ENCODE data around the gene DCAF6.
A peak's percentile ranks its signal among the peaks of the same experiment; 100 is the strongest.
"Not testable (repeated sequence)": the region's sequence is repeated elsewhere in the genome, so short reads cannot be mapped to it uniquely, and the experiment has no call there.

Gene DCAF6

GRCh38 chr1:167936068-167936929 lies at the start of gene DCAF6:
TSS of gene DCAF6 (plus strand) at chr1:167936683. CDS start at chr1:167936912, 229 bp downstream.
- peaks cover 37% of the 10 kb centered on the region for H3K4me1 ChIP-seq
- peak within 1 kb of the TSS; percentile 91 for H3K9ac ChIP-seq
- H3K27ac ChIP-seq = peak within 1 kb of the TSS; percentile 95
- peaks cover 17% of the 10 kb centered on the region for H4K20me1 ChIP-seq
- H3K4me3 ChIP-seq = peak within 1 kb of the TSS; percentile 89
- peak; percentile 97 for TF ChIP-seq Cebpa-rat (IDR thresholded peaks at IDR 0.05)
- H3K27me3 ChIP-seq = no peaks in the 10 kb centered on the region
- no peaks in the 10 kb centered on the region for H3K9me3 ChIP-seq
- no peaks in the 10 kb centered on the region for H3K36me3 ChIP-seq
- peak within 1 kb of the TSS; percentile 84 for H3K4me2 ChIP-seq

- not testable (repeated sequence) for H3K4me1 ChIP-seq, H3K9me3 ChIP-seq, H3K36me3 ChIP-seq, H3K9ac ChIP-seq, H3K4me2 ChIP-seq, H4K20me1 ChIP-seq, H3K4me3 ChIP-seq, H3K27me3 ChIP-seq, H3K27ac ChIP-seq
Observed at GRCh38 chr1:167887187-167887586, 49.3 kb upstream of the DCAF6 start.

GRCh38 chr1:167890400-167890799 lies 46.1 kb upstream of the DCAF6 start:
- H4K20me1 ChIP-seq = no peaks in the 10 kb centered on the region
- TF ChIP-seq Cebpa-rat (IDR thresholded peaks at IDR 0.05) = no peak
- no peak overlapping the region for H3K27ac ChIP-seq
- no peak overlapping the region for H3K4me3 ChIP-seq
- H3K9me3 ChIP-seq = 0 out of 2 replicates have a peak, but pooled peaks cover 9% of the 10 kb centered on the region
- H3K4me1 ChIP-seq = peaks cover 9% of the 10 kb centered on the region
- no peak overlapping the region for H3K9ac ChIP-seq
- H3K27me3 ChIP-seq = no peaks in the 10 kb centered on the region
- H3K4me2 ChIP-seq = no peak overlapping the region
- H3K36me3 ChIP-seq = no peaks in the 10 kb centered on the region

GRCh38 chr1:167893798-167894197 lies 42.7 kb upstream of the DCAF6 start:
- H3K4me2 ChIP-seq = no peak overlapping the region
- TF ChIP-seq Cebpa-rat (IDR thresholded peaks at IDR 0.05) = no peak
- H3K36me3 ChIP-seq = no peaks in the 10 kb centered on the region
- no peak overlapping the region for H3K9ac ChIP-seq
- no peaks in the 10 kb centered on the region for H3K27me3 ChIP-seq
- no peaks in the 10 kb centered on the region for H4K20me1 ChIP-seq
- no peak overlapping the region for H3K4me3 ChIP-seq
- no peaks in the 10 kb centered on the region for H3K9me3 ChIP-seq
- no peak overlapping the region for H3K27ac ChIP-seq
- peaks cover 9% of the 10 kb centered on the region for H3K4me1 ChIP-seq

- Histone ChIP-seq H3K9me3 (no peaks in the 10 kb centered on the region), H3K9ac (no peak overlapping the region)
- no peak for TF ChIP-seq Cebpa-rat (IDR thresholded peaks at IDR 0.05)
Observed at GRCh38 chr1:167898578-167899222, 37.8 kb upstream of the DCAF6 start.

GRCh38 chr1:167899253-167899681 lies 37.2 kb upstream of the DCAF6 start:
- no peak overlapping the region for H3K4me2 ChIP-seq
- H3K4me3 ChIP-seq = no peak overlapping the region
- H3K9ac ChIP-seq = no peak overlapping the region
- no peaks in the 10 kb centered on the region for H4K20me1 ChIP-seq
- no peak for TF ChIP-seq Cebpa-rat (IDR thresholded peaks at IDR 0.05)
- no peaks in the 10 kb centered on the region for H3K27me3 ChIP-seq
- no peaks in the 10 kb centered on the region for H3K9me3 ChIP-seq
- no peaks in the 10 kb centered on the region for H3K36me3 ChIP-seq
- H3K4me1 ChIP-seq = peaks cover 12% of the 10 kb centered on the region; the same call in 1 of the 2 replicates
- H3K27ac ChIP-seq = no peak overlapping the region

More at GRCh38 chr1:167898578-167899222, 37.8 kb upstream of the DCAF6 start:
- H4K20me1 ChIP-seq = no peaks in the 10 kb centered on the region
- no peaks in the 10 kb centered on the region for H3K36me3 ChIP-seq
- H3K4me3 ChIP-seq = no peak overlapping the region
- H3K27ac ChIP-seq = no peak overlapping the region
- no peak overlapping the region for H3K4me2 ChIP-seq
- no peaks in the 10 kb centered on the region for H3K27me3 ChIP-seq
- H3K4me1 ChIP-seq = peaks cover 12% of the 10 kb centered on the region; the same call in 1 of the 2 replicates

- no peaks in the 10 kb centered on the region for H3K36me3 ChIP-seq
- H3K4me2 ChIP-seq = no peak overlapping the region
- H3K9ac ChIP-seq = no peak overlapping the region
- peaks cover 12% of the 10 kb centered on the region; the same call in 1 of the 2 replicates for H3K4me1 ChIP-seq
- H3K4me3 ChIP-seq = no peak overlapping the region
- H3K27me3 ChIP-seq = no peaks in the 10 kb centered on the region
- no peak for TF ChIP-seq Cebpa-rat (IDR thresholded peaks at IDR 0.05)
- no peaks in the 10 kb centered on the region for H4K20me1 ChIP-seq
- no peak overlapping the region for H3K27ac ChIP-seq
- no peaks in the 10 kb centered on the region for H3K9me3 ChIP-seq
Observed at GRCh38 chr1:167900907-167901306, 35.6 kb upstream of the DCAF6 start.

- no peak for TF ChIP-seq Cebpa-rat (IDR thresholded peaks at IDR 0.05)
- Histone ChIP-seq H3K4me3 (no peak overlapping the region), H3K36me3 (no peaks in the 10 kb centered on the region), H3K27ac (no peak overlapping the region), H4K20me1 (no peaks in the 10 kb centered on the region), H3K4me1 (peaks cover 6% of the 10 kb centered on the region; the same call in 1 of the 2 replicates), H3K4me2 (no peak overlapping the region), H3K27me3 (no peaks in the 10 kb centered on the region), H3K9me3 (peaks cover 7% of the 10 kb centered on the region), H3K9ac (no peak overlapping the region)
Observed at GRCh38 chr1:167904652-167905130, 31.8 kb upstream of the DCAF6 start.

GRCh38 chr1:167905182-167905581 lies 31.3 kb upstream of the DCAF6 start:
- H3K4me1 ChIP-seq = peaks cover under 1% of the 10 kb centered on the region; the same call in 1 of the 2 replicates
- peaks cover 12% of the 10 kb centered on the region for H3K9me3 ChIP-seq
- no peaks in the 10 kb centered on the region for H4K20me1 ChIP-seq
- H3K4me2 ChIP-seq = no peak overlapping the region
- H3K27me3 ChIP-seq = no peaks in the 10 kb centered on the region
- H3K9ac ChIP-seq = no peak overlapping the region
- no peak overlapping the region for H3K4me3 ChIP-seq
- TF ChIP-seq Cebpa-rat (IDR thresholded peaks at IDR 0.05) = no peak
- H3K27ac ChIP-seq = no peak overlapping the region
- no peaks in the 10 kb centered on the region for H3K36me3 ChIP-seq

GRCh38 chr1:167905671-167906070 lies 30.8 kb upstream of the DCAF6 start:
- Histone ChIP-seq H3K9me3 (peaks cover 17% of the 10 kb centered on the region), H3K4me1 (no peaks in the 10 kb centered on the region), H3K9ac (no peak overlapping the region), H3K27ac (no peak overlapping the region), H3K36me3 (no peaks in the 10 kb centered on the region), H3K4me3 (no peak overlapping the region), H3K27me3 (no peaks in the 10 kb centered on the region), H4K20me1 (no peaks in the 10 kb centered on the region), H3K4me2 (no peak overlapping the region)
- no peak for TF ChIP-seq Cebpa-rat (IDR thresholded peaks at IDR 0.05)
